Measurements from ENCODE around the gene ZRANB2. TPM values are rescaled to one million over a fixed set of nuclear protein-coding genes. Genes with fewer than 3 reads are reported as not detected.

Gene ZRANB2
- total RNA-seq, 4 donors from 2014 or later = 30.3 to 115 (median 57.8) TPM

- TF ChIP-seq EP300 (IDR thresholded peaks at IDR 0.05) = no peak
- no peak for TF ChIP-seq POLR2AphosphoS5 (IDR thresholded peaks at IDR 0.05)
- TF ChIP-seq POLR2A (IDR thresholded peaks at IDR 0.05) = no peak
- TF ChIP-seq CTCF (IDR thresholded peaks at IDR 0.05) = no peak
- H3K27ac ChIP-seq = no peak overlapping the region
- H3K36me3 ChIP-seq = no peaks in the 10 kb centered on the region
- no peak for ATAC-seq
- H3K9me3 ChIP-seq = no peaks in the 10 kb centered on the region
- 77 to 80% methylated on average over 8 of the region's 8 CpGs for WGBS, 2 donors (ENCODE audit: low coverage in 1 of 2)
- H3K4me3 ChIP-seq = no peak overlapping the region
- H3K4me1 ChIP-seq = no peaks in the 10 kb centered on the region
- H3K27me3 ChIP-seq = no peaks in the 10 kb centered on the region
Measured at GRCh38 chr1:71106658-71107322, 26.0 kb upstream of the ZRANB2 start.

DNA sequence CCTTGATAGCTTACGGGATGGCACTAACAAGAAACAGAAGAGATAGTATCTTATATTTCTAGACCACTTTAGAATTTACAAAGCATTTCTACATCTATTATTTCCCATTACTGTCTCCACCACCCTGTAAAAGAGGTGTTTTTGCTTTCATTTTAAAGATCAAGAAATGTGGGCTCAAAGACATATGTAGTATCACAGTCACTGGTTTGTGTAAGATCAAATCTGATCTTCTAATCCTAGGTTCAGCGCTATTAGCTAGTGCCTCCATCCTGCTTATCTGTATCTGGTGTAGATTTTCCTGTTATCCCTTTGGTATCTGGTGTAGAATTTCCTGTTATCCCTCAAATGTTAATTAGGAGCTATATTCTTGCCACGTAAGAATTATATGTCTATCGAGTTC is 23.6 kb upstream of the ZRANB2 start:
- no peaks in the 10 kb centered on the region for H3K27me3 ChIP-seq
- H3K36me3 ChIP-seq = no peaks in the 10 kb centered on the region
- 89 to 97% methylated on average over 4 of the region's 4 CpGs for WGBS, 2 donors (ENCODE audit: low coverage in 1 of 2)
- TF ChIP-seq POLR2A (IDR thresholded peaks at IDR 0.05) = no peak
- no peak for TF ChIP-seq CTCF (IDR thresholded peaks at IDR 0.05)
- no peak for TF ChIP-seq EP300 (IDR thresholded peaks at IDR 0.05)
- TF ChIP-seq POLR2AphosphoS5 (IDR thresholded peaks at IDR 0.05) = no peak
- H3K9me3 ChIP-seq = no peaks in the 10 kb centered on the region
- H3K27ac ChIP-seq = no peak overlapping the region
- no peak overlapping the region for H3K4me3 ChIP-seq
- no peak for ATAC-seq
- no peaks in the 10 kb centered on the region for H3K4me1 ChIP-seq

DNA sequence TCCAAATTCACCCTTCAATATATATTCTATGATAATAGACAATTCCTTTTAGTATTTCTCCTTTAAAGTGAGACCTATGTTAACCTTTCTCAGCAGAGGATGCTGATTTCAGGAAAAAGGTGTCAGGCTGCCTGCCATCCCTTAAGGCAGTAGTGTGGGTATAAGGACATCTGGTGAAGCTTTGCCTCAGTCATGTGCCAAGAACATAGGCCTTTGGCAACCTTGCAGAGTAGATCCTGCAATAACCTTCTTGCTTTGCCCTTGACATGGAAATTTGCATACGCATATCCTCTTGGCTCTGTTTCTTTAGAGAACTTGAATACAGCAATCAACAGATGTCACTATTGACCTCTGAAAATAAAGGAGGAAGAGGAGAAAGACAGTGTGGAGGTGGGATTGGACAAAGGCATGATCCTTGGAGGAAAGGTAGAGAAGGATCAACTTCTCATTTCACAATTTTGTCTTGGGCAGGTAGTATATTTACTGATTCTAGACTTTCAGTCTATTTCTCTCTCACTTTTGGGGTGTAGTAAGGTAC is 21.1 kb upstream of the ZRANB2 start:
- Histone ChIP-seq H3K4me1 (no peaks in the 10 kb centered on the region), H3K4me3 (no peak overlapping the region), H3K27ac (no peak overlapping the region), H3K27me3 (no peaks in the 10 kb centered on the region), H3K9me3 (no peaks in the 10 kb centered on the region), H3K36me3 (no peaks in the 10 kb centered on the region)
- TF ChIP-seq EP300 (IDR thresholded peaks at IDR 0.05) (no peak), POLR2AphosphoS5 (IDR thresholded peaks at IDR 0.05) (no peak), POLR2A (IDR thresholded peaks at IDR 0.05) (no peak), CTCF (IDR thresholded peaks at IDR 0.05) (no peak)
- ATAC-seq = no peak
- WGBS, 2 donors (ENCODE audit: low coverage in 1 of 2) = 88% methylated on average over 1 of the region's 1 CpG; no CpG with 5 or more reads in 1 of the 2 donors

DNA sequence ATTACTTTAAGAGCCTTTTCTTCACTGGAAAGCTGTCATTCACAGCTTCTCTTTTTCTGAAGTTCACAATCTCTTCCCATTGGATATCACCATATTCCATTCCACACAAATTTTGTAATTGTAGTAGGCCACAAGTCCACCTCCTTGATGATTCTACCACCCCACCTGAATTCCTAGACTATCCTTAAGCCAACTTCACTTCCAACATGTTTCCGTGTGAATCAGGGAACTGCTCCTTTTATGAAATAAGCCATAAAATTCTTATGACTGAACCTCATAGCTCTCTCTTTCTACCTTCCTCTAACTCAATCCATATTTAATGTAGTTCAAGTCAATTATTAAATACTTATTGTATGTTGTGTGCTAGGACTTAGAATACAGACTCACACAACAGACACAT is 16.6 kb upstream of the ZRANB2 start:
- Histone ChIP-seq H3K4me3 (no peak overlapping the region), H3K4me1 (no peaks in the 10 kb centered on the region), H3K36me3 (no peaks in the 10 kb centered on the region), H3K27ac (no peak overlapping the region), H3K9me3 (no peaks in the 10 kb centered on the region), H3K27me3 (no peaks in the 10 kb centered on the region)
- ATAC-seq = no peak
- WGBS, 2 donors (ENCODE audit: low coverage in 1 of 2) = 88 to 93% methylated on average over 1 of the region's 1 CpG
- TF ChIP-seq CTCF (IDR thresholded peaks at IDR 0.05) (no peak), POLR2AphosphoS5 (IDR thresholded peaks at IDR 0.05) (no peak), POLR2A (IDR thresholded peaks at IDR 0.05) (no peak), EP300 (IDR thresholded peaks at IDR 0.05) (no peak)

DNA sequence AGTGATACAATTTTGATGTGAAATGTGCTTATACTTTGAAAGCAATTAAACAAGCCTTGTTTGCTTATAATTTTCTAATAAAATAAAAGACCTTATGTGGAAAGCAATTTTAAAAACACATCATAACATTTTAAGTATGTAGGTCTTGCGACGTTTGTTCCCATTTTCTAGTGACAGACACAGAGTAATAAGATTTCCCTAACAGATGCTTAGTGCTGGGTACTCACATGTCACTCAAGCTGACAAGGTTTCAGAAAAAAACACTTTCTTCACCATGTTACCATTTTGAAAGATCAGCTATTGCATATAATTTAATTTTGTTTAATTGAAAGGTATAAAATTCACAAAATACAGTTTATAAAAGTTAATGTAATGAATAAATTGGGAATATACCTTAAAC is 14.1 kb upstream of the ZRANB2 start:
- H3K27me3 ChIP-seq = no peaks in the 10 kb centered on the region
- H3K4me1 ChIP-seq = peaks cover 0 to 9% (median 6%) of the 10 kb centered on the region in 3 donors
- no peak overlapping the region for H3K4me3 ChIP-seq
- H3K9me3 ChIP-seq = no peaks in the 10 kb centered on the region
- ATAC-seq = no peak
- H3K36me3 ChIP-seq = no peaks in the 10 kb centered on the region
- no peak overlapping the region for H3K27ac ChIP-seq
- 85 to 93% methylated on average over 2 of the region's 2 CpGs for WGBS, 2 donors (ENCODE audit: low coverage in 1 of 2)
- TF ChIP-seq POLR2A (IDR thresholded peaks at IDR 0.05) (no peak), POLR2AphosphoS5 (IDR thresholded peaks at IDR 0.05) (no peak), CTCF (IDR thresholded peaks at IDR 0.05) (no peak), EP300 (IDR thresholded peaks at IDR 0.05) (no peak)
